D341Med (cell line): ENCODE measurements around the gene GGCX.

Experiments
- DNase-seq: peaks from one replicate; pipeline ENCODE4 v3.0.0; 2012; ENCODE audit warnings: low spot score

GGCX gene

DNA sequence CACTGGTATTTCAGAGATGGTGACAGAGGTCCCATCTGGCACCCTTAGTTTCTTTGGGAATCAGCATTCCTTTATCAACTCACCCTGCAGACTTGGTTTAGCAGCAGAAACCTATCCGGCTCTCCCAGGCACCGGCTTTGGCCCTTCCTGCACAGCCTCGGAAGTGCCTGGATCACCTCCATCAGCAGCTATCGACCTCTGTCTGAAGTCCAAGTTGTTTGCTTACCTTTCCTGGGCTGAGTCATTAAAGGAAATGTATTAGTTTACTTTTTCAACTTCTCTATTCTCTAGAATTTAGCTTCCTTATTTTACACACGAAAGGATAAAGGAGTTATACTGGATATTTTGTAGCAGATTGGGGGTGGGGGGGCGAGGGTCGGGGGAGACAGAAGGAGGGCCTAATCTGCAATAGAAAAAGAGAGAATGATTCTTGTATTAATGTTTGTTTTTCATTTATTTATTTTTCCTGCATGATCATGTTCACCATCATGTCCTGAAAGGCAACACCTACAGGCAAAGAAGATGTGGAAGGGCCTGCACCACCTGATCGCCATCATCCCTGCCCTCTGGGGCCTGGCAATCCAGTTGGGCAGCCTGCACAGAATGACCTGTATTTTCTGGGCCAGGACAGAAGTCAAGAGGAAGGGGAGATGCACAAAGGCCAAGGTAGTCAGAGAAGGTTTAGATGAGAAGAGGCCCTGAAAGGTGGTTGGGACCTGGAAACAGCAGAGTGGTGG, 44.5 kb downstream of the GGCX start:
- no peak for DNase-seq

DNA sequence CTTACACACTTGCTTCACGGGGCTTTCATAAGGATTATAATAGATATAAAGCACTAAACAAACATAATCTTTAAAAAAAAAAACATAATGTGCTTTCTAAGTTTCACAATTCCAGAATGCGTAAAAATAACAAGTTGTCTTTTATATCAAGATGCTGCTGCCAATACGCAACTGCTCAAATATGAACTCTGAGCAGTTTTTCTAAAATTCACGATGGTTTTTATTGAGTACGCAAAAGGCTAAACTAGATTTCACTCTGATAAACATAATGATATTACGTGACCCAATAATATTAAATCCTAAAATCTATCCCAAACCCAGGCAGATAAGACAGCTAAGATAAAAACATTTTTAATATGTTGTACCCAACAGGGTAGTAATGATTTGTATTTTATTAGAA, 47.0 kb downstream of the GGCX start:
- no peak for DNase-seq

DNA sequence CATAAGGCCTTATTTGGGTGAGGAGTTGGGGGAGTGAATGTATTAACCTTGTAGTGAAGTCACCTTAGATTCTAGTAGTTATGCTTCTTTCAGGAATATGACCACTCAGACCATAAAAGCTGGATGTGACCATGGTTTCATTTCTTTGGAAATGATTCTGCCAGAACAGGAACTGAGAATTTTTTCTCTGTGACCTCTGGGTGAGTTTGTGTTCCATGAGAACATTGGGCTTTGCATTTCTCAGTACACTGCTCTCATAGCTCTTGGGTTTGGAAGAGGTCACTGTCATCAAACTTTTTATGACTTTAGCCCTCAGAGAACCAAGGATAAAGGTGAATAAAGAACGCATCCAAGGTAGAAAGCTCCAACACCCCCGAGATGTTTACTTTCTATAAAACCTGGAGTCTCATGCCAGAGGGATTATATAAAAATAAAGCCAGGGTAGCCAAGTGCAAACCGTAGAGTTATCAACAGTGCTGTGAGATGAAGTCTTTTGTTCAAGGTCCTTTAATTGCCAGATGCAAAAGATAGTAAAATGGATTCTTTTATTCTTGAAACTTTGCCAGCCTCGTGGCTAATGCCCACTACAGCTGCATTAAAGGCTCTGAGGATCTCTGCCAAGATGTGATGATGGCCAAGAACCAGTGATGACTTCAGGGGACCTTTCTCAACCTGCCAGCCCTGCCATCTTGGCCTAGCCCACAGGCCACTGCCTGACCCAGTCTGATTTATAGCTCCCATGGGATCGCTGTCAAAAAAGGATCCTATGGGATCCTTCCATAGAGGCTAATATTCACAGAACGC, 50.1 kb downstream of the GGCX start:
- no peak for DNase-seq

DNA sequence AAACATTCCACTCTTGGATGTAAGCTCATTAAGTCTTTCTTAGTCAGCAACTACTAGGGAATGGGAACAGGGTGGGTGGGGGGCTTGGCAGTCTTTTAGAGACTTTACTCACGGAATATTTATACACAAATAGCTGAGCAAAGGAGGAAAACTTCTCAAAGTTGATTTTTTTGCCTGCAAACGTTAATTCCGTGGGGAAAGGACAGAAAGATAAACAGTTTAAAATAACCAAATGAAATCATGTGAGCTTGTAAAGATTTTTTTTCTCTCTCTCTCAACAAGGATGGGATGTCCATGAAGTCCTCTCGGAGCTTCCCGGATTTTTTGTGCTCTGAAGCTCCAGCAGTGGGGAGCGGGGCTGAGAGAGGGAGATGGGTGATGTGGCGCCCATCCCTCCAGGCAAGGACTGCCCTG, 54.5 kb downstream of the GGCX start:
- DNase-seq = no peak

DNA sequence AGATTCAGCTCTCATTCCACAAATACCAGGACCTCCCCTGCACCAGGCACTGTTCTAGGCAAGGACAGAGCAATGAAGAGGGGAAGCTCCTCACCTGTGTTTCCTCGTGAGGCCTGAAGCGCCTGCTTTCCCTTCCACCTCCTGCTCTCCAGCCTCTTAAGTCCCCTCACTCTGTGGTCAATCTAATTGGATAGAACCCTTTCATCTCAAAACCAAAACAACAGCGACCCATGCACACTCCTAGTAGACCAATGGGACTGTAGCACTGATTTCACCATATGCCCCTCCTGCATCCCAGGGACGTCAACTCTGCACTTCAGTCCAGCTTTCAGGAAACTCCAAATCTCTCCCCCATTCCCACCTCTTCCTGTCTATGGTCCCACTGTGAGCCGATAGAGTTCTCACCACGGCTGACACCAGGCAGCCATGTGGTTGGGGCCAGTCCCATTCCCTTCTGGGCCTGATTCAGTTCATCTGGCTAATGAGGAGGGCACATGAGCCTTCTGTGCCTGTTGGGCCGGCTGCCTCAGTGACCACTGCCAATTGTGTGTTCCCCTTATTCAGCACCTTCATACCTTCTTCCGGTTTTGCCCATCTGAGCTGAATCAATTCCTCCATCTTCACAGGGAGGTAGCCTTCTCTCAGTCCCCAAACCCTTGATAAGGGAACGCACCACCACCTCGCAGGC, 55.6 kb downstream of the GGCX start:
- no peak for DNase-seq

DNA sequence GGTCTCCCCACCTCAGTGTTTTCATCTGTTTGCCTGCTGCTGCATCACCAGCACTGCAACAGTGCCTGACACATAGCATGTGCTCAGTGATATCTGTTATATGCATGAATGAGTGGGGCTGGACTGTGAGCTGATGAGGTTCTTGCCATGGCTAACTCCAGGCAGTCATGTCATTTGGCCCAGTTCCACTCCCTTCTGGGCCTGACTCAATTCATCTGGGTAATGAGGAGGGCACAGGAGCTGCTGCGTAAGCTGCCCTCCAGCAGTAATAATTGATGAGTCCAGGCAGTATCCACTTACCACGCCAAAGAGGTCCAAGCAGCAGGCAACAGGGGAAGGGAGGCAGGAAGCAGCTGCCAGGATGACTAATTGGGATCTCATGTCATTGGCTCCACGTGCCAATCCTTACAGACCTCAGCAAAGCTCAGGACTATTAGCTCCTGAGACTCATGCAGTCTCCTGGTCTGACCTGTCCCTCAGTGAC, 56.5 kb downstream of the GGCX start:
- no peak for DNase-seq

DNA sequence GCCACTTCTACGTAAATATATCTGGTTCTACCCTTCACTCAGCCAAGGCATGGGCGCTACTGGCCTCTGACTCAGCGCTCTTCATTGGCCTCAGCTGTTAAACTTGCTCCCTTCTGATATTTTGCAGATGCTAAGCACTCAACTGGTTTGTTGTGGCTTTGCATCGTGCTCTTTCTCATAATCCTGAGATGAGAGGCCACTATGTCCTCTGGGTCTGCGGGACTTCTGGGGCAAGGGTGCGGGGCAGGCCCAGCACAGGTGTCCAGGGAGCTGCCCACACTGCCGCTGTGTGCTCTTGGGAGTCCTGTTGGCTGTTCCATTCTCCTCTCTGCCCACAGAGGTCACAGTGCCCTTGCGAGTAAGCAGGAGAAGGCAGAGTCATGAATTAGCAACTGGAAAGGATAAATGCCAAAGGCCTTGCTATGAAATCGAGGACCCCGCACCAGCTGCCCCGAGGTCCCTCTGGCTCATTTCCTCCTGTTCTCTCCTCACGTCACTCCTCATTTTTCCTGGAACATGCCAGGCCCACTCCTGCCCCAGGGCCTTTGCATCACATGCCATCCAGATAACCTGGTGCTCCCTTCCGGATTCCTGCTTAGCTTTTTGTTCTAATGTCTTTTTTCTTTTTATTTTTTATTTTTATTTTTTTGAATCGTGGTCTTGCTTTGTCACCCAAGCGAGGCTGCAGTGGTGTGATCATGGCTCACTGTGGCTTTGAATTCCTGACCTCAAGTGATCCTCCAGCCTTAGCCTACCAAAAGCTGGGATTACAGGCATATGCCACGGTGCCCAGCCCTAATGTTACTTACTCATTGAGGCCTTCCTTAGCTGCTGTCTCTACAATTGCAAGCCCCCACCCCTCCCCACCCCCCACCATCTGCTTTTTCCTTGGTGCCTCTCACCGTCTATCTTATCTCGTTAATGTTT, 57.2 kb downstream of the GGCX start:
- DNase-seq = no peak

DNA sequence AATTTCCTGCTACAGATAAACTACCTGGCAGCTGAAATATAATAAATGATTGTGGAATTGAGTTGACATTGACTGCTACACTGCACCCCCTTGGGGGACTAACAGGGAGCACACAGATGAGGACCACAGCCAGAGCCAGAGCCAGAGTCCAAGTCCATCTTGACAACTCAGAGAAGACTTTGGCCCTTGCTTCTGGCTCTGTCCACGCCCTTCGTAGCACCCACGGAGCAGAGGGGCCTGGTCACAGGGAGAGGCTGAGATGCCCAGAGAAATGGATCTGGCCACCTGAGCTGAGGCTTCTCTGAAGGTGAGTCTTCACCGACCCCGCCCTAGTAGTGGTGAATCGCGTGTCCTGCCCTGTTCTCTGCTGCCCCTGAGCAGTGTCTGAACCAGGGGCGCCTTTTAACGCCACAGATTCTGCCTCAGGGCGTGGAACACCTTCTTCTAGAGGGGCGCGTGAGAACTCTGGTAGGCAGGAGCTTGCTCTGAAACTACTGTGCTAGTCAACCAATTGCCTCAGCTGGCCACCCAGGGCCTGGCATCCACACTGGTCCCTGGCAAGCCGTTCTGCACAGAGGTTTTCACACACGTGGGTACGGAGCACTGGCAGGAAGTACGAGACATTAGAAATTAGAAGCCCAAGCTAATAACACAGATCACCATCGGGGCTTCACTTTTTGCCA, 58.0 kb downstream of the GGCX start:
- DNase-seq = no peak

DNA sequence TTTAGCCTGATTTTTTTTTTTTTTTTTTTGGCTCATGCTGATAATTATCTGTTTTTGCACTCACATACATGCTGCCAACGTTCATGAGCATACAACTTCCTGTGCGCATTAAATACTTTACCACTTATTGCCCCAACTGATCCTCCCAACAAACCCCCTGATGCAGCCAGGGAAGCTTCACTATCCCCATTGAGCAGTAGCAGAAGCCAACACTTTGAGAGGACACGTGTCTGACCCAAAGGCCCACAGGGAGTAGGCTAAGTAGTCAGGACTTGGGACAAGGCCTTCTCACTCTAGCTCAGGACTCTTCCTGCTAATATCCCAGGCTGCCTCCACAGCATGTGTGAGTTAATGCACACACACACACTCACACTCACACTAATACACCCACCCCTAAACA, 58.6 kb downstream of the GGCX start:
- DNase-seq = no peak

DNA sequence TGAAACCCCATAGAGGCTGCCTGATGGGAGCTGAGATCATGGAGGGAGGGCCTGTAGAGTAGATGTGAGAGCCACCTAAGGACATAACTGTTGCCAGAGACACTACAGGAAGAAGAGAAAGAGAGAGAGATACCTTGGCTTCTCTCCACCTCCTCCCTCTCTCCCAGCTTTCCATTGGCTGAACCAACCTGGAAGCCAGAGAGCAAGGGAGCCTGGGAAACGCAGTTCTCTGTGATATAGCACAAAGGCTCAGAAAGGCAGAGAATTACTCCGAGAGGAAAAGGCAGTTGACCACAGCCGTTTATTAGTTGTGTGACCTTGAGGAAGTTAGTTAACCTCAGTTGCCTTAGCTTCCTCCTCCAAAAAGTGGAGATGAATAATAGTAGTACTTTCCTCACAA, 60.0 kb downstream of the GGCX start:
- DNase-seq = no peak

DNA sequence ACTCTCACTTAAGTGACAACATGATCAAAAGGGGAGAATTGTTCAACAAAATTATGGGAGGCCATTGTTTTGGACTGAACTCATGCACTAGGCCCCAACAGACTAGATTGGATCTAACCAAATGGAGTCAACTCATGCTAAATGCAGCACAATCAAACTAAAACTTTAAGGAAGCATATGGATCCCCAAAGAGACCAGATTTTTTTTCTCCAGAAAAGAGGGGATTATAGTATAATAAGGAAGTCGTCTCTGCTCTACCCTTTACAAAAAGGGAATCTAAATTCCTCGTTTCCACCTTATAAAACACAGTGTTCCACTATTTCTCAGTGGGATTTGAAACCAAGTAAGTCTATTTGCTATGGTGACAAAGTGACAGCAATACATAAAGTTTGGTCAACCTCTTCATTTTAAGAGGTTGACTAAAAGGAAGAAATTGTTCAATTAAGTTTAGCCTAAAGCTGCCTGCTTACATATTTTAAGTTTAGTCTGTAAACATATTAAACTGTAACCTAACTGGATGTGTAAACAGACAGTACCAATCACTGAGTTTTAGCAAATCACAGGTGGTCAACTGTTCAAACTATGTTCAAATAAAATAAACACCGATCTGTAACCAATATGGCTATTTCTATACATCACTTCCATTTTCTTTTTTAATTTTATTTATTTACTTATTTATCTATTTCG, 63.2 kb downstream of the GGCX start:
- no peak for DNase-seq

DNA sequence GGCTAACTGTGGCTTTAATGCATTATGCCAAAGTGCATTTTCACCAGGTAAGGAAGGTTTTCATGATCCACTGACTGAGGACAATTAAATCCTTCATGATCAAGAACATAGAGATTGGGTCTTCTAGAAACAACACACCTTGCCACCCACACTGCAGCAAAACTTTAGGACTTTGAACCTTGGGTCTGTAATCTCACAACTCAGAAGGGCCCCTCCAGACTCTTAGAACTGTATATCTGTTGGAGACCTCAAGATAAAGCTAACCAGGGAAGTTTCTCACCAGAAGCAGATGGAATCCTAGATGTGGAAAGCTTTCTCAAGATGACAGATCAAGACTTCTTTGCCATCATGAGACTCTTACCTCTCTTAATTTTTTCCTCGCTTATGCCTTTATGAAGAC, 64.9 kb downstream of the GGCX start:
- no peak for DNase-seq
